Sigmoid colon (tissue), 4 donors: ENCODE data around the gene CST1.

Experiments
- CTCF ChIP-seq, 4 experiments: fragments of 450-650 bp in 3 of 4; fragments of 200-600 bp in 1 of 4; IDR thresholded peaks; one replicate each; pipeline ENCODE4 v1.5.1; 2016 to 2019; ENCODE audit warnings: antibody characterized with exemption in 4 of 4, mild to moderate bottlenecking in 3 of 4, moderate library complexity in 2 of 4
- EP300 ChIP-seq, 4 donors: sonication (generic); formaldehyde crosslinking; IDR thresholded peaks; one replicate each; pipeline ENCODE4 v1.6.1; 2017; ENCODE audit warnings: antibody characterized with exemption in 4 of 4
- POLR2A ChIP-seq, 2 donors: fragments of 450-650 bp; IDR thresholded peaks; one replicate each; pipeline ENCODE4 v1.6.1; 2016; ENCODE audit warnings: antibody characterized with exemption in 2 of 2, mild to moderate bottlenecking in 2 of 2, moderate library complexity in 2 of 2
- POLR2AphosphoS5 ChIP-seq, 4 donors: sonication (generic); formaldehyde crosslinking; IDR thresholded peaks; one replicate each; pipeline ENCODE4 v1.6.1; 2017; ENCODE audit warnings: antibody characterized with exemption in 4 of 4

- no peak for TF ChIP-seq EP300 (IDR thresholded peaks at IDR 0.05)
- no peak for TF ChIP-seq CTCF (IDR thresholded peaks at IDR 0.05)
- no peak for TF ChIP-seq POLR2A (IDR thresholded peaks at IDR 0.05)
- TF ChIP-seq POLR2AphosphoS5 (IDR thresholded peaks at IDR 0.05), result no peak
Measured at GRCh38 chr20:23763345-23763744, 12.6 kb upstream of the CST1 start.
